DND-41 (cell line): ENCODE results near the gene CIBAR2.

Experiments used
- ATAC-seq: fragments of 200-7000 bp; cut with Tn5 transposase; 3 replicates; pipeline ENCODE4 v1.9.1; 2021; ENCODE audit warnings: low read depth; ENCODE audit not compliant: insufficient read depth
- DNase-seq: peaks from one replicate; pipeline ENCODE4 v3.0.0-alpha.2; 2020
- H2AFZ ChIP-seq: 2 replicates; pipeline ENCODE4 v1.6.0; 2012; ENCODE audit warnings: low read depth, low read length
- H3K27ac ChIP-seq: 2 replicates; pipeline ENCODE4 v1.5.1; 2012; ENCODE audit warnings: low read length, inconsistent platforms
- H3K27me3 ChIP-seq: fragments of 200-600 bp; sonication (generic); 2 replicates; pipeline ENCODE4 v1.6.0; 2012; ENCODE audit warnings: low read length, mild to moderate bottlenecking, inconsistent platforms; ENCODE audit not compliant: insufficient read depth, poor library complexity
- H3K36me3 ChIP-seq: 2 replicates; pipeline ENCODE4 v1.5.1; 2012; ENCODE audit warnings: low read length, inconsistent platforms; ENCODE audit not compliant: insufficient read depth
- H3K4me1 ChIP-seq: 2 replicates; pipeline ENCODE4 v1.5.1; 2012; ENCODE audit warnings: mild to moderate bottlenecking, low read length; ENCODE audit not compliant: insufficient read depth
- H3K4me2 ChIP-seq: 2 replicates; pipeline ENCODE4 v1.6.0; 2012; ENCODE audit warnings: mild to moderate bottlenecking, moderate library complexity, low read length, inconsistent platforms; ENCODE audit not compliant: insufficient read depth
- H3K4me3 ChIP-seq, 2 experiments: fragments of 200-600 bp in 1 of 2; shearing (Covaris generic) in 1 of 2; 2 replicates each; pipeline ENCODE4 v1.5.1; 2012 to 2016; ENCODE audit warnings: inconsistent platforms in 2 of 2, low read length in 2 of 2, mild to moderate bottlenecking in 2 of 2, low read depth in 1 of 2, moderate library complexity in 1 of 2
- H3K79me2 ChIP-seq: 2 replicates; pipeline ENCODE4 v1.6.0; 2012; ENCODE audit warnings: low read length, inconsistent platforms; ENCODE audit not compliant: insufficient read depth
- H3K9ac ChIP-seq: 2 replicates; pipeline ENCODE4 v1.6.0; 2012; ENCODE audit warnings: low read depth, mild to moderate bottlenecking, inconsistent platforms, low read length, moderate library complexity
- H3K9me3 ChIP-seq: 2 replicates; pipeline ENCODE4 v1.5.1; 2012; ENCODE audit warnings: low read length, moderate library complexity, mild to moderate bottlenecking, inconsistent platforms; ENCODE audit not compliant: insufficient read depth, severe bottlenecking
- H4K20me1 ChIP-seq: 2 replicates; pipeline ENCODE4 v1.6.0; 2012; ENCODE audit warnings: low read length; ENCODE audit not compliant: insufficient read depth
- CTCF ChIP-seq: IDR thresholded peaks from 2 replicates; pipeline ENCODE4 v1.5.1; 2012; ENCODE audit warnings: borderline replicate concordance, low read length, moderate library complexity, mild to moderate bottlenecking; ENCODE audit not compliant: poor library complexity, severe bottlenecking; ENCODE audit errors: extremely low read depth
- EZH2 ChIP-seq: IDR thresholded peaks from 3 replicates; pipeline ENCODE4 v1.6.1; 2012; ENCODE audit warnings: borderline replicate concordance, low read depth, mild to moderate bottlenecking, moderate library complexity, low read length, inconsistent platforms; ENCODE audit not compliant: severe bottlenecking

The CIBAR2 gene

GRCh38 chr16:85120006-85120340 is 7.7 kb upstream of the CIBAR2 start:
- Histone ChIP-seq H3K27me3 (no peaks in the 10 kb centered on the region), H3K9me3 (no peaks in the 10 kb centered on the region), H3K9ac (no peak overlapping the region), H3K27ac (no peak overlapping the region), H3K4me2 (no peak overlapping the region), H3K4me1 (no peaks in the 10 kb centered on the region; the same call in 1 of the 2 replicates), H3K36me3 (no peaks in the 10 kb centered on the region), H4K20me1 (no peaks in the 10 kb centered on the region), H3K4me3 (no peak overlapping the region), H2AFZ (no peak overlapping the region), H3K79me2 (no peaks in the 10 kb centered on the region)
- DNase-seq (no peak), ATAC-seq (no peak)
- no peak for TF ChIP-seq EZH2
- no peak for TF ChIP-seq CTCF

DNA sequence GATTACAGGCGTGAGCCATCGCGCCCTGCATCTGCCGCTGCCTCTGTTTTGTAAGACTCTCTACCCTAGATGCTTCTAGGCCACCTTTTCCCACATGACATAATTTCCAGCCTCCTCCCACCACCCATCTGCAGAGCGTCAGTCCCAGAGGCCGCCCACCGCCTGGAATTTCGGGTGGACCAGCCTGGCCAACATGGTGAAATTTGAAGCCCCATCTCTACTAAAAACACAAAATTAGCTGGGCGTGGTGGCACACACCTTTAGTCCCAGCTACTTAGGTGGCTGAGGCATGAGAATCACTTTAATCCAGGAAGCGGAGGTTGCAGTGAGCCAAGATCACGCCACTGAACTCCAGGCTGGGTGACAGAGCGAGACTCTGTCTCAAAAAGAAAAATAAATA is 5.1 kb upstream of the CIBAR2 start:
- TF ChIP-seq CTCF (no peak), EZH2 (no peak)
- ATAC-seq, result no peak
- no peaks in the 10 kb centered on the region; the same call in 1 of the 2 replicates for H3K4me1 ChIP-seq
- H2AFZ ChIP-seq, result no peak overlapping the region
- no peaks in the 10 kb centered on the region for H3K36me3 ChIP-seq
- H3K27ac ChIP-seq, result no peak overlapping the region
- no peaks in the 10 kb centered on the region for H4K20me1 ChIP-seq
- no peak overlapping the region for H3K4me2 ChIP-seq
- DNase-seq, result no peak
- no peak overlapping the region for H3K4me3 ChIP-seq
- H3K9ac ChIP-seq, result no peak overlapping the region
- no peaks in the 10 kb centered on the region for H3K9me3 ChIP-seq
- H3K27me3 ChIP-seq, result no peaks in the 10 kb centered on the region
- H3K79me2 ChIP-seq, result no peaks in the 10 kb centered on the region

DNA sequence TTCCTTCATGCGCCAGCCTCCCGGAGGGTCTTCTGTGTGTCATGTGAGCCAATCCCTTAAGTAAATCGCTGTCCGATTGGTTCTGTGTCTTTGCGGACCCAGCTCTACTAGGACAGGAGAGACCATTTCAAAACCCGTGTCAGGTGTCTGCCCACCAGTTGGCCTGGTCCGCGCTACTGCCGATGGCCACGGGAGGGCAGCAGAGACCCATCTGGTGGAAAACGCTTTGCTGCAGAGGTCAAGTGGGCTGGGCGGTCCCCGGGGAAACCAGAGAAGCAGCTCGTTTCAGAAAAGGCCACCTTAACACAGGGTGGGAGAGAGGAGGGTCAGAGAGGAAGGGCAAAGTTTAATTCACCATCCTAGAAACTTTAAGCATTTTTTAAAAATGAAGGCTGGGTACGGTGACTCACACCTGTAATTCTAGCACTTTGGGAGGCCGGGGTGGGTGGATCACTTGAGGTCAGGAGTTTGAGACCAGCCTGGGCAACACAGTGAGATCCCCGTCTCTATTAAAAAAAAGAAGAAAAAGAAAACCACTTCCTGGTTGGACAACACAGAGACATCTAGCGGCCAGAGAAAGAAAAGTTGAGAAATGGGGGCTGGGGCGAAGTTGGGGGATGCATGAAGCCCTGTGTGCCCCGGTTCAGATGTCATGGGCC is 2.8 kb upstream of the CIBAR2 start:
- DNase-seq, result peak; percentile 70
- peak; percentile 97 for TF ChIP-seq CTCF
- no peak for TF ChIP-seq EZH2
- Histone ChIP-seq H3K27me3 (no peaks in the 10 kb centered on the region), H3K36me3 (no peaks in the 10 kb centered on the region), H3K27ac (no peak overlapping the region), H4K20me1 (no peaks in the 10 kb centered on the region), H3K9ac (no peak overlapping the region), H3K9me3 (no peaks in the 10 kb centered on the region), H3K4me2 (no peak overlapping the region), H3K4me1 (no peaks in the 10 kb centered on the region; the same call in 1 of the 2 replicates), H2AFZ (no peak overlapping the region; the same call in 1 of the 2 replicates), H3K4me3 (no peak overlapping the region), H3K79me2 (no peaks in the 10 kb centered on the region)
- ATAC-seq, result peak; percentile 85

DNA sequence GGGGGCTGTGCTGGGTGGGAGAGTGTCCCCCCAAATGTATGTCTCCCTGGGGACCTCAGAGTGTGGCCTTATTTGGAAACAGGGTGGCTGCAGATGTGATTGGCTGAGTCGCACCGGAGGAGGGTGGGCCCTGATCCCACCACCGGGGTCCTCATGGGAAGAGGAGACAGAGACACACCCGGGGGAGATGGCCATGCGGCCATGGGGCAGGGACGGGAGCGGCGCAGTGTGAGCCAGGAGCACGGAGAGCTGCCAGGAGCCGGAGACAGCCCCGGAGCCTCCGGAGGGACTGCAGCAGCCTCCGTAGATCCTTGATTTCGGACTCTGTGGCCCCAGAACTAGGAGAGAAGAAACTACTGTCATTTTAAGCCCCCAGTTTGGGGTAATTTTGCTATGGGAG is 1.6 kb upstream of the CIBAR2 start:
- H3K4me3 ChIP-seq, result no peak overlapping the region
- H3K9ac ChIP-seq, result no peak overlapping the region

More for the DNA sequence above, 1.6 kb upstream of the CIBAR2 start:
- Histone ChIP-seq H3K4me2 (no peak overlapping the region), H3K36me3 (no peaks in the 10 kb centered on the region), H2AFZ (no peak overlapping the region), H3K9me3 (no peaks in the 10 kb centered on the region), H4K20me1 (no peaks in the 10 kb centered on the region), H3K79me2 (no peaks in the 10 kb centered on the region), H3K27me3 (no peaks in the 10 kb centered on the region), H3K4me1 (no peaks in the 10 kb centered on the region; the same call in 1 of the 2 replicates), H3K27ac (no peak overlapping the region)
- ATAC-seq (no peak), DNase-seq (no peak)
- TF ChIP-seq CTCF (no peak), EZH2 (no peak)
